ENCODE results near the gene GALNS. TPM values are rescaled to one million over a fixed set of nuclear protein-coding genes. Genes with fewer than 3 reads are reported as not detected.

The GALNS gene
- total RNA-seq, 4 donors from 2014 or later, result 45.7 to 101 (median 75.6) TPM

DNA sequence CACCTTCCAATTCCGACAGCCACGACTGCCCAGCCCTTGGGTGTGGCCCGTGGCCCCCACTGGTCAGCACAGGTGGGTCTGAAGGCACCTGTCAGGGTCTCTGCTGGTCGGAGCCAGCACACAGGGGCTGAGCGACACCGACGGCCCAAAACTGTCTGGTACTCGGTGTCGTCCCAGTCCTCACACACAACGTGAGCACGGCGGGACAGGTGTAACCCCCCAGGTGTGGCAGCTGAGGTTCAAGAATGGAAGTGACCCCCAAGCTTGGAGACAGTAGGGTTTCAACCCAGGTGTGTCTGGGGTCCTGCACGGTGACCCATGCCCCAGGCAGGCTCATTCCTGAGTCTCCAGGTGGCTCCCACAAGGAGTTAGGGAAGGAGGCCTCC is 1.0 kb downstream of the GALNS start:
- WGBS, 2 donors (ENCODE audit: low coverage in 1 of 2), result 79% methylated on average over 13 of the region's 13 CpGs; no CpG with 5 or more reads in 1 of the 2 donors
- Histone ChIP-seq H3K4me1 (peaks cover 14 to 31% (median 24%) of the 10 kb centered on the region in 4 donors), H3K36me3 (peaks cover 0 to 6% (median 2%) of the 10 kb centered on the region in 4 donors), H3K27me3 (no peaks in the 10 kb centered on the region), H3K4me3 (peak overlapping the region; percentile 69 to 90 (median 83)), H3K27ac (peak overlapping the region; percentile 77 to 90 (median 84)), H3K9me3 (no peaks in the 10 kb centered on the region)
- no peak for TF ChIP-seq EP300 (IDR thresholded peaks at IDR 0.05; ENCODE audit: low read depth)
- no peak for TF ChIP-seq POLR2A (IDR thresholded peaks at IDR 0.05)
- TF ChIP-seq POLR2AphosphoS5 (IDR thresholded peaks at IDR 0.05), result no peak
- TF ChIP-seq, protein P1, sequence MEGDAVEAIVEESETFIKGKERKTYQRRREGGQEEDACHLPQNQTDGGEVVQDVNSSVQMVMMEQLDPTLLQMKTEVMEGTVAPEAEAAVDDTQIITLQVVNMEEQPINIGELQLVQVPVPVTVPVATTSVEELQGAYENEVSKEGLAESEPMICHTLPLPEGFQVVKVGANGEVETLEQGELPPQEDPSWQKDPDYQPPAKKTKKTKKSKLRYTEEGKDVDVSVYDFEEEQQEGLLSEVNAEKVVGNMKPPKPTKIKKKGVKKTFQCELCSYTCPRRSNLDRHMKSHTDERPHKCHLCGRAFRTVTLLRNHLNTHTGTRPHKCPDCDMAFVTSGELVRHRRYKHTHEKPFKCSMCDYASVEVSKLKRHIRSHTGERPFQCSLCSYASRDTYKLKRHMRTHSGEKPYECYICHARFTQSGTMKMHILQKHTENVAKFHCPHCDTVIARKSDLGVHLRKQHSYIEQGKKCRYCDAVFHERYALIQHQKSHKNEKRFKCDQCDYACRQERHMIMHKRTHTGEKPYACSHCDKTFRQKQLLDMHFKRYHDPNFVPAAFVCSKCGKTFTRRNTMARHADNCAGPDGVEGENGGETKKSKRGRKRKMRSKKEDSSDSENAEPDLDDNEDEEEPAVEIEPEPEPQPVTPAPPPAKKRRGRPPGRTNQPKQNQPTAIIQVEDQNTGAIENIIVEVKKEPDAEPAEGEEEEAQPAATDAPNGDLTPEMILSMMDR (IDR thresholded peaks at IDR 0.05), result no peak
- in situ Hi-C loops (cut with MboI; ENCODE audit: low pct_ligation_motif_present in 1 of 4, low pct_unique_long_range_greater_than_20kb in 1 of 4, low sequenced_read_pairs in 3 of 4) (no loop called here), intact Hi-C loops (cut with DNase I; ENCODE audit: low total_unique reads) (no loop called here)
- DNase-seq, result no peak

DNA sequence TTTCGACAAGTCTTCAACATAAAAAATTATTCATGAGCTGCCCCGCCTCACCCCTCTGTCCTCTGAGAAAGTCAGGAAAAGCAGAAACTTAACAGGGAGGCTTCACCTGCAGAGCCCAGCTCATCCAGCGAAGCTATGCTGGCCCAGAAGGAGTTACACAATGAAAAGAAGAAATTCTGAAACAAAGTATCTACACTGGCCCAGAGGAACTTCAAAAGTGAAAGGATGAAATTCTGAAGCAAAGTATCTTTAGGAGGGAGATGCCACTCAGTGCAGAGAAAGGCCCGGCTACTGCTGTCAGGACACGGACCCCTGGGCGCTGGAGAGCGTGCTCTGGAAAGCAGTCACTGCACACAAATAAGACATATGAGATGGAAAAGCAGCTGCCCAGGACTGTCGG is 1.6 kb downstream of the GALNS start:
- H3K36me3 ChIP-seq, result peaks cover 0 to 5% (median under 1%) of the 10 kb centered on the region in 4 donors
- no peaks in the 10 kb centered on the region for H3K9me3 ChIP-seq
- no peaks in the 10 kb centered on the region for H3K27me3 ChIP-seq
- intact Hi-C loops (cut with DNase I; ENCODE audit: low total_unique reads), result no loop called here
- TF ChIP-seq, protein P1 (IDR thresholded peaks at IDR 0.05), result no peak
- TF ChIP-seq EP300 (IDR thresholded peaks at IDR 0.05; ENCODE audit: low read depth), result no peak
- TF ChIP-seq POLR2AphosphoS5 (IDR thresholded peaks at IDR 0.05), result no peak
- TF ChIP-seq POLR2A (IDR thresholded peaks at IDR 0.05), result no peak
- in situ Hi-C loops (cut with MboI; ENCODE audit: low pct_ligation_motif_present in 1 of 4, low pct_unique_long_range_greater_than_20kb in 1 of 4, low sequenced_read_pairs in 3 of 4), result no loop called here
- no peak overlapping the region for H3K4me3 ChIP-seq
- DNase-seq, result no peak
- H3K4me1 ChIP-seq, result peaks cover 14 to 31% (median 24%) of the 10 kb centered on the region in 4 donors
- WGBS, 2 donors (ENCODE audit: low coverage in 1 of 2), result 58 to 85% methylated on average over 4 to 8 of the region's 8 CpGs
- no peak overlapping the region for H3K27ac ChIP-seq

DNA sequence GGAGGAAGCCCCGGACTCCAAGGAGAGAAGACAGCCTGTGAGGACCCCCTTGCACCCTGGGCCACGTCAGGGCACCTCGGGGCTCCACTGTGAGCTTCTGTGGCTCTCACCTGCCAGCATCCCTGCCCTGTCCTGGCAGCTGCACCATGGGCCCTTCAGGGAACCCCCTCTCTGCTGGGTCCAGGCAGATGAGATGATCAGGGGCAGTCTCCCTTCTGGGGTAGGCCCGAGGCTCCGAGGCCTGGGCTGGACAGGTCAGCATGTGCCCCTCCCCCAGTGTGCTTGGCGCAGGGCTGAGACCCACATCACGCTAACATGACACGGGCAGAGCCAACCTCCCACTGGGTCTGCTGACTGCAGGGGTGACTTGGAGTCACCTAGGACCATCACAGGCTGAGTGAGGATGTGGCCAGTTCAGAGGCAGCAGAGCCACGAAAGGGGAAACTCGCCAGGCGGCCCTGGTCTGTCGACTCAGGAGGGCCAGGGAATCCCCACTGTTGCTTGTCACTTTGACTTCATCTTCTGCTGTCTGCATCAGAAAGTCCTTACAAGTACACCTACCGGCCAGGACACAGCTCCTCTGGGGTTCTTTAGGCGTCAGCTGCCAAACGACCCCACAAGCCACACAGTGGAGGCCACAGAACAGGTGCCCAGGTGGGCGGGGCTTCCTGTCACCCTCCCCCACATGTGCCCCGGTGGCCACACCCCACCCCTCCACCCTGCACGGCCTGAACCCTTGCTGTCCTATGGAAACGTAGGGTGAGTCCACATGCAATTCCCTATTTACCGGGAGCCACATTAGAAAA is 2.2 kb downstream of the GALNS start:
- H3K27ac ChIP-seq, result no peak overlapping the region
- 42 to 62% methylated on average over 2 to 17 of the region's 20 CpGs for WGBS, 2 donors (ENCODE audit: low coverage in 1 of 2)
- peaks cover 14 to 31% (median 24%) of the 10 kb centered on the region in 4 donors for H3K4me1 ChIP-seq
- H3K27me3 ChIP-seq, result no peaks in the 10 kb centered on the region
- in situ Hi-C loops (cut with MboI; ENCODE audit: low pct_ligation_motif_present in 1 of 4, low pct_unique_long_range_greater_than_20kb in 1 of 4, low sequenced_read_pairs in 3 of 4) (no loop called here), intact Hi-C loops (cut with DNase I; ENCODE audit: low total_unique reads) (no loop called here)
- DNase-seq, result peak; percentile 27
- peaks cover 0 to 4% (median 0%) of the 10 kb centered on the region in 4 donors for H3K36me3 ChIP-seq
- TF ChIP-seq EP300 (IDR thresholded peaks at IDR 0.05; ENCODE audit: low read depth) (no peak), POLR2AphosphoS5 (IDR thresholded peaks at IDR 0.05) (no peak), POLR2A (IDR thresholded peaks at IDR 0.05) (no peak)
- TF ChIP-seq, protein P1 (IDR thresholded peaks at IDR 0.05), result no peak
- H3K9me3 ChIP-seq, result no peaks in the 10 kb centered on the region
- no peak overlapping the region for H3K4me3 ChIP-seq

DNA sequence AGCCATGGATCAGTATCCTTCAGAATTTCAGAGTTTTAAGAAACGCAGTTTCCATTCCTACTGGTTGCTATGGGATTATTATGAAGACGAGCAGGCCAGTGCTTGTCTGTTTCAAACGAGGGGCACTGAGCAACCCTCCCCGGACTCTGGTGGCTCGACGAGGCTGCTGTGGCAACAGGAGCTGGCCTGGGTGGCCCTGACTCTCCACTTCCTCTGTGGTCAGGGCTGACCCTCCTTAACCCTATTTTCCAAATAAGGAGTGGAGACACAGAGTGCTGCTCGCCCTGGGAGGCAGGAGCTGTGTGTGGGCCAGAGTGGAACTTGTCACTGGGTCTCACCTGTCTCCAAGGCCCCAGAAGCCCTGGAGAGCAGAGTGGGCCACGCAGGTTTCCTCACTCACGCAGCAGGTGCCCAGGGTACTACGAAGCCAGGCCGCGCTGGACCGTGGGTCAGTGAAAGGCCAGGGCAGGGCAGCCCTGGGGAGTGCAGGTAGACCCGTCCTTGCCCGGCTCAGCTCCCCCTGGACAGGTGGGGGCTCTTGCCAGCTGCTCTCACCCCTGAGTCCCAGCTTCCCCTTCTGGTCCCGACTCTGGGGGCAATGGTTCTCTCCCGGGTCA is 3.3 kb downstream of the GALNS start:
- in situ Hi-C loops (cut with MboI; ENCODE audit: low pct_ligation_motif_present in 1 of 4, low pct_unique_long_range_greater_than_20kb in 1 of 4, low sequenced_read_pairs in 3 of 4), result no loop called here
- no peak overlapping the region for H3K4me3 ChIP-seq
- peaks cover 14 to 29% (median 24%) of the 10 kb centered on the region in 4 donors for H3K4me1 ChIP-seq
- no peaks in the 10 kb centered on the region for H3K27me3 ChIP-seq
- intact Hi-C loops (cut with DNase I; ENCODE audit: low total_unique reads), result no loop called here
- DNase-seq, result peak; percentile 19
- no peaks in the 10 kb centered on the region for H3K36me3 ChIP-seq
- H3K9me3 ChIP-seq, result no peaks in the 10 kb centered on the region
- TF ChIP-seq, protein P1 (IDR thresholded peaks at IDR 0.05), result no peak
- TF ChIP-seq EP300 (IDR thresholded peaks at IDR 0.05; ENCODE audit: low read depth) (no peak), POLR2A (IDR thresholded peaks at IDR 0.05) (no peak), POLR2AphosphoS5 (IDR thresholded peaks at IDR 0.05) (no peak)
- no peak overlapping the region for H3K27ac ChIP-seq
- 89 to 100% methylated on average over 1 to 17 of the region's 17 CpGs for WGBS, 2 donors (ENCODE audit: low coverage in 1 of 2)
